NCI-H748 (cell line): ENCODE measurements around the gene CCL25.
"Not testable (repeated sequence)": the region's sequence is repeated elsewhere in the genome, so short reads cannot be mapped to it uniquely, and the experiment has no call there.

ENCODE experiments used
- DNase-seq: peaks from one replicate; lab custom pipeline; 2025; ENCODE audit not compliant: unreplicated experiment; lab: John Stamatoyannopoulos, UW

The CCL25 gene

GRCh38 chr19:8052464-8052859 lies at the start of gene CCL25:
Gene CCL25, plus strand, starts transcription at chr19:8052760. Its CDS starts 290 bp downstream, at chr19:8053050.
- DNase-seq = no peak

- no peak for DNase-seq
Observed at GRCh38 chr19:8004001-8004400, 48.6 kb upstream of the CCL25 start.

GRCh38 chr19:8004723-8005513 lies 47.6 kb upstream of the CCL25 start:
- DNase-seq = peak; percentile 24

- DNase-seq = peak; percentile 89
Observed at GRCh38 chr19:8005534-8006256, 46.9 kb upstream of the CCL25 start, which contains the start of gene ELAVL1. Gene ELAVL1, minus strand, starts transcription at chr19:8005641. Its CDS starts 13,826 bp downstream, at chr19:7991815.

- peak; percentile 31 for DNase-seq
Observed at GRCh38 chr19:8017808-8018207, 34.8 kb upstream of the CCL25 start.

- no peak for DNase-seq
Observed at GRCh38 chr19:8020681-8021080, 31.9 kb upstream of the CCL25 start.

- DNase-seq = no peak
Observed at GRCh38 chr19:8021374-8021773, 31.2 kb upstream of the CCL25 start.

- no peak for DNase-seq
Observed at GRCh38 chr19:8022275-8022674, 30.3 kb upstream of the CCL25 start.

GRCh38 chr19:8023371-8023770 lies 29.2 kb upstream of the CCL25 start:
- no peak for DNase-seq

- not testable (repeated sequence) for DNase-seq
Observed at GRCh38 chr19:8024256-8024655, 28.3 kb upstream of the CCL25 start.

- no peak for DNase-seq
Observed at GRCh38 chr19:8025316-8025715, 27.2 kb upstream of the CCL25 start.

- no peak for DNase-seq
Observed at GRCh38 chr19:8028951-8029491, 23.5 kb upstream of the CCL25 start.

GRCh38 chr19:8030960-8031359 lies 21.6 kb upstream of the CCL25 start:
- DNase-seq = no peak

GRCh38 chr19:8033287-8034177 lies 19.0 kb upstream of the CCL25 start:
- DNase-seq = not testable (repeated sequence)

- DNase-seq = no peak
Observed at GRCh38 chr19:8034178-8034525, 18.4 kb upstream of the CCL25 start.

GRCh38 chr19:8036434-8037099 lies 16.0 kb upstream of the CCL25 start:
- peak; percentile 8 for DNase-seq

- no peak for DNase-seq
Observed at GRCh38 chr19:8038815-8039214, 13.7 kb upstream of the CCL25 start.

- DNase-seq = no peak
Observed at GRCh38 chr19:8039231-8039630, 13.3 kb upstream of the CCL25 start.

- DNase-seq = no peak
Observed at GRCh38 chr19:8041531-8041931, 11.0 kb upstream of the CCL25 start.

- no peak for DNase-seq
Observed at GRCh38 chr19:8042900-8043299, 9.7 kb upstream of the CCL25 start.

GRCh38 chr19:8044018-8044417 lies 8.5 kb upstream of the CCL25 start:
- no peak for DNase-seq
